ENCODE data around the gene ARMC2.

GRCh38 chr6:108872141-108872557 lies 23.9 kb downstream of the ARMC2 start:
- TF ChIP-seq CTCF (IDR thresholded peaks at IDR 0.05; ENCODE audit: low read depth, low read length): no peak
- no peak for TF ChIP-seq POLR2A (IDR thresholded peaks at IDR 0.05; ENCODE audit: extremely low read depth, insufficient read length)
- no peak for TF ChIP-seq MAX (IDR thresholded peaks at IDR 0.05; ENCODE audit: low read depth, low read length)
